Anterior cingulate cortex (tissue), 58 donors: ENCODE data around the gene PPDPF.
"Not testable (repeated sequence)": the region's sequence is repeated elsewhere in the genome, so short reads cannot be mapped to it uniquely, and the experiment has no call there.

Experiments used
- DNase-seq, 58 donors: peaks; one replicate each; lab custom pipeline; 2025; lab: John Stamatoyannopoulos, UW

PPDPF gene, protein sequence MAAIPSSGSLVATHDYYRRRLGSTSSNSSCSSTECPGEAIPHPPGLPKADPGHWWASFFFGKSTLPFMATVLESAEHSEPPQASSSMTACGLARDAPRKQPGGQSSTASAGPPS

DNA sequence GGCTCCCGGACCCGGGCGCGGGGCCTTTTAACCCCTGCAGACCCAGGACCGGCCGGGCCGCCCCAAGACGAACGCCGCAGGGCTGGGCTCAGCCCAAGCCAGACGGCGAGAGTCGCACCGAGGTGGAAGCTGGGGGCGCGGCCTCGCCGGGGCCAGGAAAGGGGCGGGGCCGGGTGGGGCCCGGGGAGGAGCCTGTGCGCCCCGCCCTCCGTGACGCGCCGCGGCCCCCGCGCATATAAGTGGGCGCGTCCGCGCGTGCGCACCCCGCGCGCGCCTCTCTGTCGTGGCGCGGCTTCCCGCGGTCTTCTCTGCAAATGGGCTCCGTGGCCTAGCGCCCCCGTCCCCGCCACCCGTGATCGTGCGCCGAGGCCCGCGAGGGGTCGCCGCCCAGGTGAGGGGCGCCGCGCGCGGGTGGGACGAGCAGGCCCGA, at the start of gene PPDPF:
Gene PPDPF, plus strand, starts transcription at position 262 of the 430 bp plus-strand sequence. CDS start 544 bp downstream, outside the sequence.
- peak in 55 of 58 donors; percentile 26 to 86 (median 78) for DNase-seq

DNA sequence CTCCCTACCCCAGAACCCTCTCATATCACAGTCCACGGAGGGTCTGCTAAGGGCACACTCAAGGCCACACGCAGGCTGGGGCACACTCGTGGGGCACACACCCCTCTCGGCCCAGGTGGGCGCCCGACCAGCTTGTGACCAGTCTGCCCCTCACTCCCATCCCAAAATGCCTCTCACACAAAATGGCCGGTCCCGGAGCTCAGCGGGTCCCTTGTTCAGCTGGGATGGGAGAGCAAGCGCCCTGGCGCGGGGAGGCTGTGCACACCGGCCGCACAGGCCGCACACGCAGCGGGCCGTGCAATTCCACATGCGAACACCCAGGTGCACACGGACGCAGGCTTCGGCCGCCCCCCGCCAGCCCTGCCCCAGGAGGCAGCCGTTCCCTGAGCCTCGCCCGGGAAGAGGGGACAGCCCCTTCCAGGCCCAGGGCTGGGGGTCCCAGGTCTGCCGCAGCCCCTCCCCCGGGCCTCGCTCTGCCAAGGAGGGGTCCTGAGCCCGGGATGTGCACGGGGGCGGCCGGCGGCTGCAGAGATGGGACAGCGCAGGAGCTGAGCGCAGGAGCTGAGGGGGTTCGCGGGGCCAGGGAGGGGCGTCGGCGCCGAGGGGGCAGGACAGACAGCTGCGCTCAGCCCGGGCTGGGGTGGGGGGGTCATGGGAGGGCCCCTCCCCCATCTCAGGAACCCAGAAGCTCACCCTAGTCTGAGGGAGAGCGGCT, 49.4 kb upstream of the PPDPF start:
- DNase-seq = peak in 2 of 58 donors; percentile 33 to 56

DNA sequence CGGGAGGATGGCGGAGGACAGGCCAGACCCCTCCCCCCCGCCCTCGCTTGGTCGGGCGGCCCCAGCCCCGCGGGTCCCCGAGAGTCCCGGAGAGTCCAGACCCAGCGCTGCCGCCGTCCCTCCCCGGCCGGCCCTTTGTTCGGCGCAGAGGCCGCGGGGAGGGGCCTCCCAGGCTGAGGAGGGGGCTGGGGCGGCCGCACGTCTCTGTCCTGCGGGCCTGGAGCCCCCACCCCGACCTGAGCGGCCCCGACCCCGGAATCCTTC, 48.9 kb upstream of the PPDPF start:
- DNase-seq = peak in 1 of 58 donors; percentile 35

DNA sequence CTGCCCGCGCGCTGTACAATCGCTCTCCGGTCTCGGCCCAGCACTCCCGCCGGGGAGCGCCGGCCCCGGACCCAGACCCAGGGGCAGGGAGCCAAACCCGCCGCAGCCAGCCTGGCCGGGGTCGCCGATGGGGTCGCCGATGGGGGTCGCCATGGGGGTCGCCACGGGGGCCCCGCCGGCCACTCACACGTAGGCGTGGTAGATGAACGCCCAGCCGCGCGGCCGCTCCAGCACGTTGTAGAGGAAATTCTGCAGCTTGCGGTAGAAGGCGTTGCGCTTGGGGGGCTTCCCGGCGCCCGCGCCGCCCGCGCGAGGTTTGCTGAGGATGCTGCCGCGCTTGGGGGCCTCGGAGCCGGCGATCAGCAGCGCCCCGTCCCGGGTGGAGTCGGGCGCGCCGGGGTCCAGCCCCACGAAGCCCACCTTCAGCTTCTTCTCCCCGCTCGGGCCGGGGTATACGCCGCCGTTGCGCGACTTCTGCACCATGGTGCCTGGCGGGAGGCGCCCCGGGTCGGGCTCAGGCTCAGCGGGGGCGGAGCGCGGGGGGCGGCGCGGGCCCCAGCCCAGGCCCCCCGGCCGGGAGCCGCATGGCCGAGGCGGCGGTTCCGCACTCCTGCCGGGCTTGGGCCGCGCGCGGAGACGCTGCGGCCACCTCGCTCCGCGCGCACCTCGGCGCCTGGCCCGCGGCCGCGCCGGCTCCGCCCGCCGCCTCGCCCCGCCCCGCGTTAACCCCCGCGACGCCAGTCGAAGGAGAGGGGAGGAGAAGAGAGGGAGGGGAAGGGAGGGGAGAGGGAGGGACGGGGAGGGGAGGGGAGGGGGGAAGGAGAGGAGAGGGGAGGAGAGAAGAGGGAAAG, 48.4 kb upstream of the PPDPF start, which contains the start of gene KCNQ2:
Gene KCNQ2, minus strand, starts transcription at position 675 of the 851 bp plus-strand sequence. Its CDS starts 192 bp downstream, at position 483.
- DNase-seq = peak in 7 of 58 donors; percentile 25 to 44 (median 36)

DNA sequence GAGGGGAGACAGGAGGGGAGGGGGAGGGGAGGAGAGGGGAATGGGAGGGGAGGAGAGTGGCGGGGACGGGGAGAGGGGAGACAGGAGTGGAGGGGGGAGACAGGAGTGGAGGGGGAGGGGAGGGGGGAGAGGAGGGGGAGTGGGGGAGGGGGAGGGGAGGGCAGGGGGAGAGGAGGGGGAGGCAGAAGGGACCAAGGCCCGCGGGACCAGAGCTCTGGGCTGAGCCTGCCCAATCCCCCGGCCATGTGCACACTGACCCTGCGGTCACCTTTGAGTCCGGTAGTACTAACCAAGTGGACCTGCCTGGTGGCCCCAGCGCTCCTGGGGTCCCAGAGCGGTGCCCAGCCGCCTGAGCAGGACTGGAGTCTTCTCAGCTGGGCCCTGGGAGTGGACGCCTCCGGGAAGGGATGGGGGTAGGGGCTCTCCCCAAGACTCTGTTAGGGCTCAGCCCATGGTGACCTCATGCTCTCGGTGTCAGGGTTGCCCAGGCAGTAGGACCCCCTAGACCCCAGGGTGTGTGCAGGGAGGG, 47.6 kb upstream of the PPDPF start:
- DNase-seq = no peak

DNA sequence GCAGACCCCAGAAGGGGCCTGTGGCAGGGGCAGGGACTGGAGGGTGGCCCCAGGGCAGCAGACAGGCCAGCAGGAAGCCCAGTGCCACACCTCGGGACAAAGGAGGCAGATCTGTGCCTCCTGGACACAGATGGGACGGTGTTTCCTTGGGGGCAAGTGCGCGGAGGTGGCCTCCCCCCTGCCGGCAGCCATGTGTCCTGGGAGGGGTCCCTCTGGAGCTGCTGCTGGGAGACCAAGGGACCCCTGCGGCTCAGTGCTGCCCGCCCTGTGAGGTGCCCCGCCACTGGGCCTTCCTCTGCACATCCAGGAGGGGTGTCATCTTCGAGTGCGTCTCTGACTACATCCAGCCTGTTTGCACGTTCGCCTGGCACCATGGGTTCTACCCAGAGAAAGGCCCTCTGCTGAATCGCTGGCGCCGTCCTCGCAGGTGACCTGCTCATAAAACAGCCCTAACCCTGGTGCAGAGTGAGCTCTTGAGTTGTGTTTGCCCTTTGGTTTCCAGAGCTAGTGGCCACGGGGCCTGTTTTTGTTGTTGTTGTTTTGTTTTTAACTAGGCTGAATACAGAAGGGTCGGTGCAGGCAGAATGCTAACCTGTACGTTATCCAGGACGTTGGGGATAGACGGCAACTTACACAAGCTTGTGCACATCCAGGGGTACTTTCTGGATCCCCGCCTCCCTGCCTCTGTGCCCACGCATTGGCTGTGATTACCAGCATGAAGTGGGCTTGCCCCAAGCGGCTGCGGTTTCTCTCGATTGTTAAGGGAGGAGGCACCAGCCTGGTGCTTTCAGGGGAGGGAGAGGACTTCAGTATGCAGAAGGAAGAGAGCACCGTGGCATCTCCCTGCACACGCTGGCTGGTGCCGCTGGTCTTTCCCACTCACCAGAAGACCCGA, 46.8 kb upstream of the PPDPF start:
- DNase-seq = peak in 9 of 58 donors; percentile 18 to 61 (median 31)

DNA sequence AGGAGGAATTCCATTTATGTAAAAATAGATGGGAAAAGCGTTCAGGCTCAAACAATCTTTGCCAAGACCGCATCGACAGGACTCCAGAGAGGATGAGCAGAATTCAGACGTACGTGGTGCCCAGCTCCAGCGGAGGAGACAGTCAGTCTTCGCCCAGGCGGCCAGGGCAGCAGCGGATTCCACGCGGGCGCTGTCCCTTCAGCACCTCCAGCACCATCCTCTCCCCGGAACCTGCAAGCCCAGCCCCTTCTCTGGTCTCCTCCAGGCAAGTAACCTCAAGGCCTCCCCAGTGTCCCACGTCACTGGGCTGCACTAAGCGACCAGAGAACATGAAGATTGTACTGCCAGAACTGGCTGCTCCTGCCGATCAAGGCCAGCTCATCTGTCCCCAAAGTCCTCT, 45.4 kb upstream of the PPDPF start:
- no peak for DNase-seq

DNA sequence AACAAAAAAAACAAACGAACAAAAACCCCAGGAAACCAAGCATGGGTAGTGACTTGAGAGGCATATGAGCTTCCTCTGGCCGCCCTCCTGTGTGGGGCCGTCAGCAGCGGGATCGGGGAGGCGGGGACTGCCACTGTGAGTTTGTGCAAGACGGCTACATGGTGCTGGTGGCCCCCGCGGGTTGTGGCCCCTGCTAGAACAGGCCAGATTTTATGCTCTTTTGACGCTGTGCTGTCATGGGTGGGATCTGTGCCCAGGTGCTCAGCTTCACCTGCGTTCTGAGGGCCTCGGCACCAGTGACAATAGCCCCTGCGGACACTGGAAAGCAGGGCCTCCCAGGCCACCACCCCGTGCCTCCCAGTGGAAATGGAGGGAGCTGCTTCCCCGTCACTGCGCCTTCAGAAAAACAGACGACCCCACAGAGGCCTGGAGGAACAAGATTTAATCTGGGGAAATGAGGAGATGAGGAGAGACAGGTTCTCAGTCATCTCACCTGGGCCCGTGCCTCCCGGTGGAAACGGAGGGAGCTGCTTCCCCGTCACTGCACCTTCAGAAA, 43.4 kb upstream of the PPDPF start:
- no peak for DNase-seq

DNA sequence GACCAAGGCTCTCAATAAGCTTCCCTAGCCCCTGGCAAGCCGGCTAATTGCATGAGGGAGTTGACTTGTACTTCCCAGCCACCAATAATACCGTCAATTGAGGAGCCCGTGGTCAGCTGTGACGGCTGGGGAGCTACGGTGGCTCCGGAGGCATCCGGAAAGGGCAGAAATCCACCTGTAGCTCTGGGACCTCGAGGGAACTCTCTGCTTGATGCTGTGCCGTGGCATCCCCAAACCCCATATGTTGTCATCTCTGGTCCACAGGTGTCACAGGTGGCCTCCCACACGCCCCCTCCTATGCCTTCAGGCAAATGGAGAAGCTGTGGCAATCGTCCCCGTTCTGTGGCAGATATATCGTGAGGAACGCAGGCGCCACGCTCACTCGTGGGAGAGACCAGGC, 42.6 kb upstream of the PPDPF start:
- no peak for DNase-seq

DNA sequence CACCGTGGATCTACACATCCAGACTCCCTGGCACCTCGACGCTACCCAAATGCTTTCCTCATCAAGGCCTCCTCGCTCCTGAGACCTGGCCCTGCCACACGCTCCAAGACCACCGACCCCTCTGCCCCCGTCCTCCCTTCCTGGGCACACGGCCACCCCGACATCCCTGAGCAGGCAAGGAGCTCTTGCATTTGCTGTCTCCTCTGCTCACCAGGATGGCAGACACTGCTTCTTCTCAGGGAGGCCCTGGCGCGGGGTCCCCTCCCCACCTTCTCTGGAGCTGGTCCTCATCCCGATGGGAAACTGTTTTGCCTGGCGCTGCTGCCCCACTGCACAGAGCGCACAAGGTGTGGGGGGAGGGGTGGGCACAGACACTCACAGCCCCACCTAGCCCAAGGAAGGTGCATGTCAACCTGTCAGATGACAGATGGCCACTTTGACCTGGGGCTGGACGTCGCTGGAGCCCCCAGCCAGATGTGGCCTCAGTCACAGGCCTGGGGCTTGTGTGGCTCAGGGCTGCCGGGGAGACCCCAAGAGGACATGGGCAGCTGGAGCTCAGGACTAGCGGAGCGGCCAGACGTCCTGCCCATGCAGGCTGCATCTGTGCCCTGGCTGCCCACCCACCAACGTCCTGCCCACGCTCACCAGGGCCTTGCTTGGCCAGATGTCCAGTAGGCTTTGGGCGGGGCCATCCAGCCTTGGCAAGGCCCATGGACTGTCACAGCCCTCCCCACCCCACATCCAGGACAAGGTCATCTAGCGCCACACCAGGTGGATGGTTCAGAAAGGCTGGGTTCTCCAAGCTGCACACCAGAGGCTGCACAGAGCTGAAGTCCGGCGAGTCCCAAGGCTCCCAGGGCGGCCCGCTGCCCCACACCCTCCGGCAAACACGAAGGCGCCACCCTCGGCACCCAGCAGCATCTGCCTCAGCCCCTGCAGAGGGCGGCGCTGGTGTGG, 41.9 kb upstream of the PPDPF start:
- DNase-seq = no peak

DNA sequence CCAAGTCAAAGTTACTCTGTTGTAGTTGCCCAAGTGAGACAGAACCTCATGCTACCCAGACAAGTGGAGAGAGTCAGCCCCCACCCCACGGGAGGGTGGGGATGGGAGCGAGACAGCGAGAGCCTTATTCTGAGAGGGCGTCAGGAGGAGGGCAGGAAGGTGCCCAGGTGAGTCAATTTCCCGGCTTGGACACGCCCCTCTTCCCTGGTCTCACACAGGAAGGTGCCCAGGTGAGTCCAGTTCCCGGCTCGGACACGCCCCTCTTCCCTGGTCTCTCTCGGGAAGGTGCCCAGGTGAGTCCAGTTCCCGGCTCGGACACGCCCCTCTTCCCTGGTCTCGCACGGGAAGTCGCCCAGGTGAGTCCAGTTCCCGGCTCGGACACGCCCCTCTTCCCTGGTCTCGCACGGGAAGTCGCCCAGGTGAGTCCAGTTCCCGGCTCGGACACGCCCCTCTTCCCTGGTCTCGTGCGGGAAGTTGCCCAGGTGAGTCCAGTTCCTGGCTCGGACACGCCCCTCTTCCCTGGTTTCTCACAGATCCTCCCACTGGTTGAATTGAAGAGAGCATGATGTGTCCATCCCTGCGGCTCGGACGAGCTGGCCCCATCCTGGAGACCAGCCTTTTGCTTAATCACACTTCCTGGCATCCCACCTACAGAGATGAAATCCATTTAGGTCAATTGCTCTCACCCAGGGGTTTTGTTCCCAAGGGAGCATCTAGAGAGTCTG, 40.7 kb upstream of the PPDPF start:
- DNase-seq = not testable (repeated sequence)

DNA sequence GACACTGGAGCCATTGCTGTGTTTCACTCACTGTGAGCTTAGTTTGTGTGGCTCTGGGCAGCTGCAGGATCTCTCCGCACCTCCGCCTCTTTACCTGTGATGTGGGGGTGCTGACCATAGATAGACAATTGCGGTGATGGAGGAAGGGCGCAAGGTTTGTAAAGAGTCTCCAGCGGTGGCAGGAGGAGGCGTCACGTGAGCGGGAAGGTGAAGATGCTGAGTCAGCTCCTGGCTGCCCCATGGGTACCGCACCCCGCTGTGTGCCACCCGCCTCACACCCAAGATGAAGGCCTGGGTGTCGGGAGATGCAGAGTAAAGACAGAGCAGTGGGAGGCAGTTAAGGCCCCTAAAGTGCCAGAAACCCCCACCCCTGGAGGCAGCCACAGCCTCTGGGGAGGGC, 39.1 kb upstream of the PPDPF start:
- DNase-seq = no peak

DNA sequence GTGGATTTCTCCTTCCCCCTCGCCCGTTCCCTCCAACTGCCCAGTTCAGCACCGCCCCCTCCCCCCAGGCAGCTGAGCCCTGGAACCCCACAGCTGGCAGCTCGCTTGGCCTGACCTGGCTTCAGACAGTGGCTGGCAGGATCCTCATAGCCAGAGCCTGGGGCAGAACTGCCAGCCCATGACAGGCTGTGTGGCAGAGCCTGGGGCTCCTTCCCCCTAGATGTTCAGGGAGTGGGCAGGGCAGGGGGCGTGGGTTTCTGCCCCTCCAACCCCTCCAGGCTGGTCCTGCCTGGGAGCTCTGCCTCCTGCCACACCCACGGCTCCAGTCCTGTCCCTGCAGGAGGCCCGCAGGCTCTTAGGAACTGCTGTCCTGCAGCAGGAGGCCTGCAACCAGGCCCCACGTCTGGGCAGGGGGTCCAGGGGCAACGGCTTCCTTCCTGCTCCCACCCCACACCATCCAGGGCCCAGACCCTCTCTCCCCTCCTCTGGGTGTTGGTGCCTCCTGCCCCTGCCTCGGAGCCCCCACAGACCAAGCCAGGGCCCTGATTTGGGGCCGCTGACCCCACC, 38.5 kb upstream of the PPDPF start:
- DNase-seq = no peak

DNA sequence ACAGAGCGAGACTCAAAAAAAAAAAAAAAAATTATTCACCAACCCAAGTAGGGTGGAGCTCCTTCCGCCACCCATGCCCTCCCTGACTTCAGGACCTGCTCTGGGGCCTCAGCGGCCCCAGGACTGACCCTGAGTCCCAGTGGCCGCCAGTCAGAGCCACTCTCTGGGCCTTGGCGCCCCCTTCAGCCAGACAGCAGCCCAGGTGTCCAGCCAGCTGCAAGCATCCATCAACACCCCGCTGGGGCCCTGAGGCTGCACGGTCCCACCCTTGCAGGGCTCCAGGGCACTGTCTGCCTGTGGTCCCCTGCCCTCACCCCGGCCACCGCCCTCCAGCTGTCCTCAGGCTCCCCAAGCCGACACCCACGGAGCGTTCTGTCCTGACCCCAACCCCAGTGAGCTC, 36.7 kb upstream of the PPDPF start:
- no peak for DNase-seq

DNA sequence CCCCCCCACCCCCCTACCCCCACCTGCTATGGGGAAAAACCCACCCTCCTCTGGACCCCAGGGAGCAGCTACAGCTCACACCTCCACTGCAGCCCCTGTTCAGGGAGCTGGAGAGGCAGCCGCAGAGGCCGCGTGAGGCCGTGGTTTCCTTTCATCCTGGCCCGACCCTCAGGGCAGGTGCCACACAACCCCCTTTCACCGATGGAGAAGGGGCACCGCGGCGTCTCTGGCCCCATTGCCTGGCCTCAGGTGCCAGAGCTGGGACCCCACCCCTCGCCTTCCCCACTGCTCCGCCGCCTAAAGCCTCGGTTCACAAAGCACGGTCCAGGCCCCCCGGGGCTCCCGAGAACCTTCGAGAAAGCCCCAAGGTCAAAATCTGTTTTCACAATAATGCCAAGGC, 36.3 kb upstream of the PPDPF start:
- DNase-seq = no peak

DNA sequence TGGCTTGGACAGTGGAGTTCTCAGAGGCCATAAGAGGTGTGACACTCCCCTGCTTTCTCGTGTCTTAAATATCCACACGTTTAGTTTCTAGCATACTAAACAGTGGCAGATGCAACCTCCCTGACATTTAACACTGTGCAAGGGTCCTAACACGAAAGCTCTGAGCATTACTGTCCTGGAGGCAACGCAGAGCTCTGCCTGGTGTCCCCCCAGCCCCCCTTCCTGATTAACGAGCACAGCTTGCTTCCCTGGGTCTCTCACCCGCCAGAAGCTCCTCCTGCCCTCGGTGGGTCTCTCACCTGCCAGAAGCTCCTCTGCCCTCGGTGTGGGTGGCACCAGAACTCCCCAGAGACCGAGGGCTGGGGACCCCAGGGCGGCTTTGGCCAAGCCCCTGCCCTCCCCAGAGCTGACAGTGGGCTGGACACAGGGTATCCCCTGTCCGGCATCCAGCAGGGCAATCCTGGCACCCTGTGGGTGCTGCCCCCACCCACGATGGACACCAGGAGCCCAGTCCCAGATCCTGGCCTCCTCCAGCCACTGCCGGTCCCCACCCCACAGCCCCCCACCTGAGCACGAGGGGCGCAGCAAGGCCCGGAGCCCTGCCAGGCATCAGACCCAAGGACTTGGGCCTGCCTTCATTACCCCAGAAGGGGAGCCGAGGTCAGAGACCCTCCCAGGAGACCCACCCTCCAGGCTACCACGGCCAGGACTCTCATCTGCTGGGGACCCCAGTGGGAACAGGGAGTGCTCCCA, 35.7 kb upstream of the PPDPF start:
- DNase-seq = no peak

DNA sequence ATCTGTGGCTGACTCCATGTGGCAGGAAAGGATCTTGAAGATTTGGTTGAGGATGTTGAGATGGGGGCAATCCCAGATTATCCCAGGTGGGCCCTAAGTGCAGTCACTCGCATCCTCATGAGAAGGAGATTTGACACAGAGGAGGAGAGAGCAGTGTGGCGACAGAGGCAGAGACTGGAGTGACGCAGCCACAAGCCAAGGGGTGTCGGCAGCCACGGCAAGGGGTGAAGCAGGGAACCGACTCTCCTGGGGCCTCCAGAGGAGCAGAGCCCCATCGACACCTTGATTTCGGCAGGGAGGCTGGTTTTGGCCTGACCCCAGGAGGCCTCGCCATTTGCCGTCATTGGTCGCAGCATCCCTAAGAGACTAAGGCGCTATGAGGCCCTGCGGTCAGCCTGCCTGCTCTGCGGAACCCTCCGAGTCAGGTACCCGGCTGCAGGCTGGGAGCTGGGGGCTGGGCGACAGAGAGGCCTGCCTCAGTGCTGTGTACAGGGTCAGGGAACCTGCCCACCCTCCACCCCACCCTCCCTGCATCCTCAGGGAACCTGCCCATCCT, 34.2 kb upstream of the PPDPF start:
- no peak for DNase-seq
